NCI-H345 treated with DMSO at 0.1 percent for 48 hours (cell line): ENCODE results near the gene TFB1M.

Source experiments
- DNase-seq: peaks from one replicate; lab custom pipeline; 2025; ENCODE audit not compliant: unreplicated experiment; lab: John Stamatoyannopoulos, UW

Gene TFB1M

DNA sequence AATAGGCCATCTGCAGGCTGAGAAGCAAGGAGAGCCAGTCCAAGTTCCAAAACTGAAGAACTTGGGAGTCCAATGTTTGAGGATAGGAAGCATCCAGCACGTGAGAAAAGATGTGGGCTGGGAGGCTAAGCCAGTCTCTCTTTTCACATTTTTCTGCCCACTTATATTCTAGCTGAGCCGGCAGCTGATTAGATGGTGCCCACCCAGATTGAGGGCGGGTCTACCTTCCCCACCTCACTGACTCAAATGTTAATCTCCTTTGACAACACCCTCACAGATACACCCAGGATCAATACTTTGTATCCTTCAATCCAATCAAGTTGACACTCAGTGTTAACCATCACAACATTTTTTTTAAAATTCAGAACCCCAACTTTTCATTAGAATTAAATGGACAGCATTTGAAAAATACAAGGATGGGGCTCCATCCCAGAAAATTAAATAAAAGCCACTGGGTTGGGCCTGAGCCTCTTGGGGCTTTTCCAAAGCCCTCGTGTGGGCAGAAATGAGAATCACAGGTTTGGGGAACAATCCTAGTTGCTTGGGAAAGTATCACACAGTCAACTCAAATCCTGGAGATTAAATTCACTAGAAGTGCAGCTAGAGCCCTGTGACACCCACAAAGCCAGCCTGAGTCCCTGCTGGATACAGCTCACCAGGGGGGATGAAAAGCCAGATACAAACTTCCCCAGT lies 48.3 kb downstream of the TFB1M start:
- DNase-seq = no peak

DNA sequence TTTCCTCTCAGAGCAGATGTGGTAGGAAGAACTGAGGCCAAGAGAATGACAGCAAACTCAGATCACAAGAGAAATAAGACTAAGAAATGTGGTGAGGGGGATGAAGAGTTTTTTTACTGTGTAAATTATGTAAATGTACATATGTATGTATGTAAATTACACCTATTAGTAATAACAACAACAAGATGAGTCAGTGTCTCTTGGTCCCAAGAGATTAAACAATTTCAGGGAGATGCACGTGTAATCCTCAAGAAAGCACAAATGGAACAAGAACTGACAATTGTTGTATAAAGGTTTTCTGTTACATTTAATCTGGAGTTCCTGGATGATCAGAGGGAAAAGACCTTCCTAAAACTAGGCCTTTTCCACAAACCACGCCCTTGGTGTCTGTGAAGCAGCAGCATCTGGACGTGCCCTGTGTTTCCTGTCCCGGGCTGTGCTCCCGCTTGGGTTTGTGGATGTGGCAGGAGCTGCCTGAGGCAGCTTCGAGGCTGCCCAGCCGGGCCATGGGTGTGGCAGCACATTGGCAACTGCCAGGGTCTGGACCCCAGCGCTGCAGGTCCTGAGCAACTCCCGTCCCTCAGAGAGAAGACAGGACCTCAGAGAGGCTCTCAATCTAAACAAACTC lies 49.5 kb downstream of the TFB1M start:
- DNase-seq = no peak

DNA sequence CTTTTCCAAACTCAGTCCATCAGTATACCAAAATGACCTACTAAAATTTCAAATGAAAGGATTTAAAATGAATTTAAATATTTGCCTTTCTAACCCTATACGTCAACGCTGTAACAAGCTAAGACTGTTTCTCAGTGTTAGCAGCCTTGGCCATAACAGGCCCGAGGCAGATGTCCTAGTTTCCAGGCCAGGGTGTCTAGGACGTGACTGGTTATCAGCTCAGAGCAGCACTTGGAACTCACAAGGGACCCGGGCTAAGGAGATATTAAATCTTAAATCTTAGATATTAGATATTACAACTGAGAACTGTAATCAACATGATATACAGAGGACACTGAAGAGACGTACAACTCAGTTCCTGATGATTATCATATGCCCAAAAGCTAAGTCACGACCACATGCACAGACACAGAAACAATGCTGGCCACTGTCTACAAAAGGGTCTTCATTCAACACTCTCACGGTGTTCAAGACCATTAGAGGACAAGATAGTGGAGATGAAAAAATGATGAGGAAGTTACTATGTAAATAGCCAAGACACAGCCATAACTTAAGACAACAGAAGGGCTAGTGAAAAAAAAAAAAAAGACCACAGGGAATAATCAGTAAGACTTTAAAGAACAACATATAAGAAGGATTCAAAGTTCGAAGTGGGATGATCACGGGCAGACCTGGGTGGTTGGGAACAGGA lies 50.8 kb downstream of the TFB1M start, which contains the start of gene CLDN20:
CLDN20 (plus strand) TSS at position 641 of the 691 bp plus-strand sequence. CDS start 11,707 bp downstream, outside the sequence.
- no peak for DNase-seq

DNA sequence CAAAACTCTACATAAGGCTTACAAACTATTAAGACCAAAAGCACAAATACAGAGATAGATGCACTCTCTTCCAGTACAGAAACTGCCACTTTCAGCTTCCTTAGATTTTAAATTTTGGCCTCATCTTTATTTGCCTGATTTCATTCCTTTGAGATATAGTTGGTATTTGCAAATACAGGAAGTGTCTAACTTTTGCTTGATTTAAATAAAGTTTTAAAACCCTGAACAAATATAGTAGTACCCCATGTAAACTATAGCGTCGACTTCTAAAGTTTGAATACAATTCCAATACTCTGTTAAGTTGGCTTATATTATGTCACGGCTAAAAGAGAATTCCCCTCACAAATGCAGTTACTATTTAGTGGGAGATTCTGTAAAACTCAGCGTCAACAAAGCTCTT lies 51.6 kb downstream of the TFB1M start:
- no peak for DNase-seq

DNA sequence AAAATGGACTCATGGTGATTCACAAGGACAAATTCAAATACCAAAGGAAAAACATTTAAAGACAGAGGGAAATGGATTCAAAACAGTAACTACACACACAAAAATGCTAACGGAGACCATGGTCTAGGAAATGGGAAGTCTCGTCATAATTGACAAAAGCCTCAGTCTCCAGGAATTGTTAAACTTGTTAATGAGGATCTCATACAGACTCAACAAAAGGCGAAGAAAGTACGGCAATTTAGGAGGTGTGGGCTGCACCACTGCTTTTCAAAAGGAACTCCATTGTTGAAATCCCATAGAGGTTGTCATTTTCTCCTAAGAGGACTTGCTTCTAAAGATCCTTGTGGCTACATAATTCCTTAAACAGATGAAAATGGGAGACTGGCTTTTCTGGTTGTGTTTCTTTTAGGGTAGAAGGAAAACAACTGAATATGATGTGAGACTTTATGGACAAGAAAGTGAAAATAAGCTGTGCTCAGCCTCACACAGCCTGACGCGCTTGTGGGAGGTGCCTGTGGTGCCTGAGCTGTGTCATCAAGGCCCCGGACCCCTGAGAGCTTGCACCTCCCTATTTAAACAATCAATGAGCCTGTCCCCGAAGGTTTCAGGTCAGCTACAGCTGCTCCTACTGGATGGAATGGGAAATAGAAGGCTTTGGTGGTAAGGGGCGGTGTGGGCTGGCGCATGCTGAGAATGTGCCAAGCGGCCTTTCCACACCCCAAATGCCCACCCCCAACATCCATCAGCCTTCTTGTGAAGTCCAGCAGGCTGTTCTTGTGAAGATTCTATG lies 53.0 kb downstream of the TFB1M start:
- no peak for DNase-seq

DNA sequence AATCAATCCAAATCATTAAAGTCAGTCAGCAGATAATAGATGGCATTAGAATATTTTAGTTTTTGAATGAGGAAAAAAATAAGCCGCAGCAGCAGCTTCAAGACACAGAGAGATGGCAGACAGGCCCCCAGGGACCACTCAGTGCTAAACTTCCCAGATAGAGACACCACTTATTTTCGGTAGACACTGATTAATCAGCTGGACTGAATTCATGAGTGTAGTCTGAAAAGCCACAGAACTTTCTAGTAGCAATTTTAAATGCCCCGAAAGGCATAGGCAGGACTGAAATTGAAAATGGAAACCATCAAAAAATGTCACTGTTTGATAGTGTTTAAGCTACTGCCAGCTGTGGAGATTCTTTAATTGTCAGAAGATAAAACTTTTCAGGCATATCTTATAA lies 53.6 kb downstream of the TFB1M start:
- no peak for DNase-seq

DNA sequence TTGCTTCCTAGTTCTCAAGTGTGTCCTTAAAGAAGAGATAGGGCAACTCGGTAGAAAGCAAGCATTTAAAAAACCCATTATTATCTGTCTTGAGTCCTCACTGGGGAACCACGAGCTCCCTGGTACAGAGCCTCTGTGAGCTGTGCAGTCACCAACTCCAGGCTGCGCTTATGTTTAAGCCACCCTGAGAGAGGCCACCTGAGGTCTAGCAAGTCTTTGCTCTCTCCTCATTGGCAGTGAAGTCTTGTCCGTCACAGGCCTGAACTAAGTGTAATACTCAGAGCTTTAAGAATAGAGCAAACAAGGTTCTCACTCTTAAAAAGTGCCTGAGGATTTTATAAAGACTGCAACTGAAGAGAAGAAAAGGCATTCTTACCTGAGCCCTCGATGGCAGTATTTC lies 54.4 kb downstream of the TFB1M start:
- no peak for DNase-seq

DNA sequence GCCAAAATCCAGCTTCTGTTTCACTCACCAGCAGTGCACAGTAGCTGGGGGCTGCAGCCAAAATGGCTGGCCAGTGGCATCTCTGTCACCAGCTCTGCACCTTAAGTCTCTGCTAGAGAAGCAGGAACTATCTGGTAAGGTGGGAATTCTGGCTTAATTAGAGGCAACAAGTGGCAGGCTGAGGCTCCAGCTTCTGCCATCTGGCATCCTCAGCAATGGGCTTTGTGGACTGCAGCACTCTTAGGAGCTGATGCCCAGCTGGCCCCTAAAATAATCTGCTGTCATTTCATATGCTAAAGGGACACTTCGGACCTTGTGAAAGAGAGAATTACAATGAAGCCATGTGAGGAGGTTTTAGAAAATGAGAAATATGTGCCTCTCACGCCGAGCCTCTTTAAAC lies 55.1 kb downstream of the TFB1M start:
- DNase-seq = no peak

DNA sequence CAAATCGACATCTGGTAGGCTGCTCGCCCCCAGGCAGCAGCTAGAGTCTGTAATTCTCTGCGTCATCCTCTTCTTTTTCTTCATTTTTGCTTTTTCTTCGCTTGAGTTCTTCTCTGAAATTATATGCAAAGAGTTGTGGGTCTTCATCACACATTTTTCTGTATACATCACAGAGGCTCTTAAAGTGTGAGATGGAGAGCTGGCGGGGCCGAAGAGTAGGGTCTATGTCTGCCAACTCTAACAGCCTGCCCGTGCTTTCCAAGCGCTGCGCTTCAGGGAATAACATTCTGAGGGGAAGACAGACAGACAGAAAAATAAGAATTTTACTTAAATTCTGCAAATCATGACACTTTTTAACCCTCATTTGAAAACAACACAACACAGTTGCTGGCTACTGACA lies 56.5 kb downstream of the TFB1M start:
- DNase-seq = no peak

DNA sequence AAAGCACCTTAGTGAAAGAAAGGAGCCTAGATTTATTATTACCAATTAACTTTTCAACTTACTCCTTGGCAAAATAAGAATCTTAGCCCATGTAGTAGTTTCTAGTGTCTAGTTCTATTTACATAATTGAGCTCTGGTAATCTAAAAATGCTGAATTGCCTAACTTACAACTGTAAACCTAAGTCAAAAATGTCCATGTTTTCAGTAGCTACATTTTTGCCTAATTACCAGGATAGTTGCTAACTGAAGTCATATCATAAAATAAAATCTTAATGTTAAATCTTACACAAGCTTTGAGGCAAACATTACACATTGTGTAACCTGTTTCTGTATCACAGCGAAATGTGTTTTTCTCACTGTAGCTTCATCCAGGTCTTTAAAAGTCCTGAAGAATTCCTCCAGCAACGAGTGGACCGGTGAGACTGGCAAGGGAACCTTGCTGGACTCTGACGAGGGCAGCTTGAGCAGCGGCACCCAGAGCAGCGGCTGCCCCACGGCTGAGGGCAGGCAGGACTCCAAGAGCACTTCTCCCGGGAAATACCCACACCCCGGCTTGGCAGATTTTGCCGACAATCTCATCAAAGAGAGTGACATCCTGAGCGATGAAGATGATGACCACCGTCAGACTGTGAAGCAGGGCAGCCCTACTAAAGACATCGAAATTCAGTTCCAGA lies 58.0 kb downstream of the TFB1M start:
- DNase-seq = no peak

DNA sequence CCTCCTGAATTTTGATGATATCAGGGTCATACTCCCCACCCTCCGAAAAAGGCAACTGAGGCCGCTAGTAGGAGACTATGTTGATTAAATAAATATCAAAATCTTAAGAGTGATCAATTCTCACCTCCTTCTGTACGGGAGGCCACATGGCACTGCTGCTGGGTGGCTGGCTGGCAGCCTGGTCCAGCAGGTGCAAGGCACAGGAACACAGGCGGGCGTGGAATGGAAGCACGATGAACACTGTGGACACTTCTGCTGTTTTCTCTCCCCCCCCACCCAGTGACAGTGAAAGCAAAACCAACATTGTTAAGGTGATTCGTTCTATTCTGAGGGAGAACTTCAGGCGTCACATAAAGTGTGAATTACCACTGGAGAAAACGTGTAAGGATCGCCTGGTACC lies 60.1 kb downstream of the TFB1M start:
- no peak for DNase-seq

DNA sequence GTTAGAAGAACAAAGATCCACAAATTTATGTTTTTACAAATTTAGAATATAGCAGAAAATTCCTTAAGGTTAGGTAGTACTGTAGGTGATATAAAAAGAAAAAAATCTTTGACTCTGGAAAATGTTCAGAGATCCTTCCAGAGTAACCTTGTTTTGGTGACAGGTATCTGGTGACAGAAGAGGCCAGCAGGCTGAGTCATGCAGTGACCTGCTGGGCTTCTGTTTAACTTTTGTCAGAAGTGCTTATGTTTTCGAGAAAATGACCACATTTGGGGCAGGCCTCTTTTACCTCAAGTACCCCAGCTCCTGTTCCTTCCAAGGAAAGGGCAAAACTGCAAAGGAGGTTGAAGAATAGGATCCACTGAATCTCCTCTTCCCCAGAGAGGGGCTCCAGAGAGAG lies 60.9 kb downstream of the TFB1M start:
- DNase-seq = no peak

DNA sequence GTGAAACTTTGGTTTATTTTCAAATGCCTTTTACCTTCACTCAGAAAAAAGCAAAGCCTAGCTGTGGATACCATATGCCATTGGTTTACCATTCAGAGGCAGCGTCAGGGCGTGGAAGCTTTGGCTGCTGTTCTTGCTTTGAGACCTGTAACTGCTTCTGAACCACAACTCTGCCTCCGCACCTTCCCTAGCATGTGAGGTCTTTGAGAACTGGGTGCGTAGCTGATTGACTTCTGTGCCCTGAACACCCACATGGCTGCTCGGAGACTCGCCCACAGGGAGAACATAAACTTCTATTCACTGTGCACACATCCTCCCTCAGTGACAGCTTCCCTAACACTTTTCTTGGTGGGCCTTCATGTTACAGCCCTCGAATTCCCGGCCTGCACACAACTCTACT lies 61.7 kb downstream of the TFB1M start:
- DNase-seq = no peak

DNA sequence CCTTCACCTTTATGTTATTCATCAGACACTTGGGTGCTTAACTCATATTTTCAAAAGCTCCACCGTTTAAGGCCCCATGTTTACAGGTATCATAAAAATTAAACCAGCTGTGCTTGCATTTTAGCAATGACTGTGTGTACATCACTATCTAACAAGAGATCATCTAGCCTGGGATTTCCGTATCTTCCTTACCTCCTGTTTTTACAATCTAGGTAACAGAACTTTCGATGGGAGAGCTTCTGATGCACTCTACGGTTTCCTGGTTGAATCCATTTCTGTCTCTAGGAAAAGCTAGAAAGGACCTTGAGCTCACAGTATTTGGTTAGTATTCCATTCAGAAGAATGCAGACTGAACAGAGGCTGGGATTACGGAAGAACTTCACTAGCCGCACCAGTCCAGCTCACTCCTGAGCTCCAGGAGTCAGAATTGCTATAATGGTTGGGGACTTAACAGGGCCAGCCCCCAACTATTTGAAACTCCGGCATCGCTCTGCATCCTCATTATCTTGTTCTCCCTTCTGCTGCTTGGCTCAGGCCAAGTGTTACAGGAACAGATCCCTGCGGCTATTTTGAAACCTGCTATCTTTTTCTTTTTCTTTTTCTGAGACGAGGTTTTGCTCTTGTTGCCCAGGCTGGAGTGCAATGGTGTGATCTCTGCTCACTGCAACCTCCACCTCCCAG lies 63.4 kb downstream of the TFB1M start:
- no peak for DNase-seq

DNA sequence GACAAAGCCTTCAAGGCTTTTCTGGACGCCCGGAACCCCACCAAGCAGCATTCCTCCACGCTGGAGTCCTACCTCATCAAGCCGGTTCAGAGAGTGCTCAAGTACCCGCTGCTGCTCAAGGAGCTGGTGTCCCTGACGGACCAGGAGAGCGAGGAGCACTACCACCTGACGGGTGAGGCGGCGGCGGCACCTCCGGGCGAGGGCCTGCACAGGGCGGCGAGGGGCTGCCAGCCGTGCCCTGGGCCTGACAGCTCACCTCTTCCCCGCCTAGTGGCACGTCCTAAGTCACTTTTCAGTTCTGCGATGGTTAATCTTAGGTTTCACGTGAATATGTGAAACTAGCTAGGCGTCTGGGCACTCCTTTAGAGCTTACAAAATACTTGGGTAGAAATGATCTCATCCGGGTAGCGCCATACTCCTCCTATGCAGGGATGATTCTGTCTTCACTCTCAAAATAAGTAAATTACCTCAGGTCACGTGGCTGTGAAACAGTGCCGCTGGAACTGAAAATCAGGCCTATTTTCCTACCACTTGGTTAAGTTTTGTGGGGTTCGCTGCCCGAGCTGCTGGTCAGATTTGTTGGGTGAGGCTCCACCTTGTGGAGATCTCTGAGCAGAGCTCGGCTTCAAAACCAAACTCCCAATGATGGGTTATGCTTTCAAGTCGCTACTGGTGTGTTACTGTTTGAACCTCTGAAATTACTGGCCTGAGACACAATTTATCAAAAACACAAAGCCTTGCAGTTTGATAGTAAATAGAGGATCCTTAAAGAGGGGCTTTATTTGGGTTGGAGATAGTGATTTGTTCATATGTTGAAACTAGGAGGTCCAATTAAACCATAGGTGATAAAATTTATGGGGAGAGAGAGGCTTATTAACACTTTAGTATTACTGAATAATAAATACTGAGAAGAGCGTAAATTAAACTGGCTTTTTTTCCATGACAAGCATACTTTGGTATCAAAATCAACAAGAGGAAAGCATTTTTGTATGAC lies 66.0 kb downstream of the TFB1M start:
- DNase-seq = no peak

DNA sequence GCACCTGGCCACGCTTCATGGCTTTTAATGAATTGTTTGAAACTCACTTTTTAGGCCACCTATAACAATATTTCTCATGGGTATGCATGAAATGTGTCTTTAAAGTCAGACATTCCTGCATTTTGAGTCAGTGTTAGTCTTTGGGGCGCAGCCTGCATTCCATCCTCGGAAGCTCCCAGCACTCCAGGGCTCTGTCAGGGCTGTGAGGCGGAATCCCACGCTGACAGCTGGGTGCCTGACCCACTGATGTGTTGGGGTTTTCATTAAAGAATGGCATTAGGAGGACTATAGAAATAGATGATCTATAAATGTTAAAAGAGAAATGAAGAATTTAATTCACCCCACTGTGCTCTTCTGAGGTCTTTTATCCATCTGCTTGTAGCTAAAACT lies 66.7 kb downstream of the TFB1M start:
- no peak for DNase-seq

DNA sequence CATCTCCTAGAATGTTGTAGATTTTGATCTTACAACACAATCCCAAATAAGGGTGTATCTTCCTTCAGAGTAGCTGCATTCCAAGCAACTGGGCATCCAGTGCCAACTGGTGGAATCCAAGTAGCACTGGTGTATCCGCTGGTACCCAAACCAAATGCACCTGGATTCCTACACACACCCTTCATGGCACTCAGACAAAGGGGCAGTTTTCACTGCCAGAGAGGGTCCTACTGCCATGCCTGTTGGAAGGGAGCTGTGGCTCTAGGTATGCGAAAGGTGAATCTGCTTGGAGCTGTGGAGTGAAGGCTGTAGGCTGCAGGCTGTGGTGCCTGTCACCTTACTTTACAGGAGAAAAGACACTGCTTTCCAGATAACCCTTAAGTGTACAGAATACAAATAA lies 67.5 kb downstream of the TFB1M start:
- DNase-seq = no peak

DNA sequence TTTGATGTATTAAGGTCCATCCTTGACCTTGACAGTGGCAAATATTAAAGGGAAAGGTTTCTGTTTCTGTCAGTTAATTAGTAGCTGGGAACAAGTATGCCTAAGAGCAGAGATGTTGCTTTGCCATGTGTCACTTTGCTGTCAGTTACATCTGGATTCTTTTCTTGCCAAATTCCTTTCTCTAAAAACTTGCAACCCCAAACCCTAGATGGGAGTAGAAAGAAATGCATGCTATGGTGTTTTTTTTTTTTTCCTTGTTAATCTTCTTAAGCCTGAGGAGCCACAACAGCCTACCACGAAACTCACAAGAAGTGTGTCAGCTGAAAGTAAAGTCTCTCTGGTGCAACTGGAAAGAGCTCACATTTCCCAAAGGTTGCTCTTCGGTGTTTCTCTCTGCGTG lies 68.5 kb downstream of the TFB1M start:
- DNase-seq = no peak

DNA sequence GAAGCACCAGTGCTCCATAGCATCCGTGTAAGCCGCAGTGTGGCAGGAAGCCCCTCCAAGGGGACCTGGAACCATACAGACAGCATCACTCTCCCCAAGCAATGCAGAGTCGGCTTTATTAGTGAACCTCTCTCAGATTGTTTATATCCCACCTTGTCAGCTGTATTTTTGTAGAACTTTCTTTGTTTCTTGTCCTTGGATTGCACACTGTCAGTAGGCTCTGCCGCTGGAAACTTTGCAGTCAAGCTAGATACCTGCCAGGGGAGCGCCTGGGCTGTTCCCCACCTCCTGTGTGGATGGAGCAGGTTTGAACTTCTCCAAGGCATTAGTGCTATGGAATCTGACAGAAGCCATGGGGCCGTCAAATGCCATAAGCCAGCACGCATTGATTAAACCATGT lies 69.1 kb downstream of the TFB1M start:
- DNase-seq = no peak
